Measurements from ENCODE around the gene MARK2. TPM values are rescaled to one million over a fixed set of nuclear protein-coding genes. Genes with fewer than 3 reads are reported as not detected.
A peak's percentile ranks its signal among the peaks of the same experiment; 100 is the strongest.

Gene MARK2
- total RNA-seq, 2 donors from 2014 or later: 33.5 to 37.5 TPM

GRCh38 chr11:63914896-63915691 lies 76.2 kb downstream of the MARK2 start:
- intact Hi-C loops (cut with DNase I): no loop called here
- DNase-seq: no peak
- ATAC-seq: no peak

DNA sequence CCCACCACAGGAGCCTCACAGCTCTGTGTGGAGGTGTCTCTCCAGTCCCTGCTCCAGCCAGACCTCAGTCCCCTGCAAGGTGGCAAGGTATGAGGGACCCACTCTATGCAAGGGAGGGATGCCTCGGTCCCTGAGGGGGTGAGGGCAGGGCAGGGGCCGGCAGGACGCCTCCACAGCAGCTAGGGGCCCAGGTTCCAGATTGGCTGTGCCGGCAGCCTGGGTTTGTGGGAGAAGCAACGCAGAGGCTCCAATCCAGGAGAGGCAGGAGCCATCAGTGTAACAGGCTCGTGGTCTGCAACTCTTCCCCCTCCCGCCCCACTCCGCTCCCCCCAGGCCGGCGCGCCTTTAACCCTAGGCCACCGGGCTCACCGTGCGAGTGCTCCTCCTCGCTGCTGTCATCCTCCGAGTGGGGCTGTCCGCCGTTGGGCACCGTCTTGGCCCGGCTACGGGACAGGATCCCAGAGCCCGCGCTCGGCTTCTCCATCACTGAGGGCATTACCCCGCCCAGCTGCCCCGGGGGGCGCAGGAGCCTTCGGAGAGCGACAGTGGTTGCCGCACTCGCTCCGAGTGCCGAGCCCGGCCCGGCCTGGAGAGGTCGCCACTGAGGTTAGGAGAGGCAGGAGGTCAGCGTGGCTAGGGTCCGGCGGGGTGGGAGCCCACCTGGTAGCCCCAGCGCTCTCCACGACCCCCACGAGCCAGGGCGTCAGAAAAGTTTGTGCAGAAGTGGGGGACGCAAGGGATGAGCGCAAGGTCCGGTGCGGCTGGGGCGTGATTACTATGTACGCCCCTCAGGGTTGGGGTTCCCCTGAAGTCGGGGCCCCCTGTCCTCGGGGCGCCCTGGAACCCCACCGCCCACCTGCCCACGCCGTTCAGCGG lies 77.3 kb downstream of the MARK2 start:
- DNase-seq (peak; percentile 55), ATAC-seq (no peak)
- intact Hi-C loops (cut with DNase I): no loop called here

- DNase-seq (peak; percentile 86), ATAC-seq (peak; percentile 36 to 47)
- intact Hi-C loops (cut with DNase I): no loop called here
Observed at GRCh38 chr11:63916837-63917691, 78.2 kb downstream of the MARK2 start, which contains the start of gene RCOR2. Gene RCOR2, minus strand, starts transcription at chr11:63917164. Its CDS starts 708 bp downstream, at chr11:63916456.

DNA sequence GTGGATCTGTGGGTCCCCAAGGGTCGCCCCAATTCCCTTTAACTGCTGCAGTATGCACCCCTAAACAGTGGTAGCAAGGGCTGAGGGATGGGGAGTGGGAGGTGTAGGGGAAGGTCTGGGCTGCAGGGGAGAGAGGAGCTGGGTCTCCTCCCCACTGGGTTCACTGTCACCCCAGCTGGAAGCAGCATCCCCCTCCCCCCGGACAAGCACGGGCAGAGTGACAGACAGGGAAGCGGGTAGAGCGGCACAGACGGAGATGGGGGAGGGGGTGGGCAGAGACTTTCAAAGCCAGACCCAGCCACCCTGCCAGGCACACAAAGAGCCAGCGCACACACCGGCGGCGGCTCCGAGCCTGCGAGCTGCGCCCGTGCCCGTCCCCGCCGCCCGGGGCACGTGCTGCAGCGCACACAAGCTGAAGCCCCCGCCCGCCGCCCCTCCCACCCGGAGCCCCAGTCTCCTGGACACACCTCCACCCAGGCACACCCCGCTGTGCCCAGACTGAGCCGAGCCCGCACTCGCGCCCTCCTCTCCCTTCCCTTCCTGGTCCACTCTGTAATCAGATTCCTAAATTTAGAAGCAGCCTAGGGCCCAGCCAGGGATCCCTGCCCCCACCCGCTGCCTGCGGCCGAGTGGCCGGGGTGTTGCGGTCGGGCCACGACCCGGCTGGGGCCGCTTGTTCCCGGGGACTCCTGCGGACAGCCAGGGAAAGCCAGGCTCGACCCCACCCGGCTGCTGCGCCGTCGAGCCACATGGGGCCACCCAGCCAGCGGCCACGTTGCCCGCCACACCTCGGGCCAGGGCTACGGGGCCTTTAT lies 79.0 kb downstream of the MARK2 start:
- DNase-seq: peak; percentile 74
- ATAC-seq: peak; percentile 56 to 59
- intact Hi-C loops (cut with DNase I): no loop called here

DNA sequence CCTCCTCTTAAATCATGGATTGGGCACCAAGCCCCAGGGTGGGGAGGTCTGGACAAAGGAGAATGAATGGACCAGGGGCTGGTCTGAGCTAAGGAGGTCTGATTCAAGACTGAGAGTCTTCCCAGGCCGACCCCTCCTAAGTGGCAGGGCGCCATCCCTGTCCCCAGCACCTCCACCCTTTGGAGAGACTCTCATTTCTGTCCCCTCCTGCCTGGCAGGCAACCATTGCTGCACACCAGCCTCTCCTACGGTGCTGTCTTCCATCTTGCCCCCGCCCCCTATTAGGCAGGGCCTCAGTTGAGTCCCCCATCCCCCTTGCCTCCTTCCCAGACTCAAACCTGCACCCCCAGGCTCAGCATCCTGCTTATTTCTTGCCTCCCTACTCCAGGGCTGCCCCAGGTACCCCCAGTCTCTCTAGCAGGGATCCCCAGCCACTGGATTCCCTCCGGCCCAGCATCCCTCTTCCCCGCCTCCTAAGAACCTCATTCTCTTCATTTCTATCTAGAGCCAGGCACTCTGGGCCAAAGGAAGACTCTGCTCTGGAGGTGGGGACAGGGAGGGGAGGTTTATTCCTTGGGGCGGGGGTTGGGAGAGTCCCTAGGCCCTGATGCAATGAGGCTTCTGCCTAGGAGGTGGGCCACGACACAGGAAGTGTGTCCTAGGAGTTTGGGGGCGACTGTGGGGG lies 79.7 kb downstream of the MARK2 start:
- intact Hi-C loops (cut with DNase I): no loop called here

GRCh38 chr11:63919267-63920125 lies 80.6 kb downstream of the MARK2 start:
- DNase-seq (peak; percentile 64), ATAC-seq (peak; percentile 8 to 33)
- intact Hi-C loops (cut with DNase I): loop anchor here in 1 of 2 donors (5.0 kb wide), 1 partner anchor 407 kb away; no protein-coding TSS in a partner anchor

More for the DNA sequence above, 79.7 kb downstream of the MARK2 start:
- ATAC-seq: no peak
- DNase-seq: no peak

- ATAC-seq (peak; percentile 71 to 75), DNase-seq (peak; percentile 87)
- intact Hi-C loops (cut with DNase I): loop anchor here in 1 of 2 donors (5.0 kb wide), 1 partner anchor 408 kb away; no protein-coding TSS in a partner anchor
Observed at GRCh38 chr11:63920126-63920938, 81.4 kb downstream of the MARK2 start.

DNA sequence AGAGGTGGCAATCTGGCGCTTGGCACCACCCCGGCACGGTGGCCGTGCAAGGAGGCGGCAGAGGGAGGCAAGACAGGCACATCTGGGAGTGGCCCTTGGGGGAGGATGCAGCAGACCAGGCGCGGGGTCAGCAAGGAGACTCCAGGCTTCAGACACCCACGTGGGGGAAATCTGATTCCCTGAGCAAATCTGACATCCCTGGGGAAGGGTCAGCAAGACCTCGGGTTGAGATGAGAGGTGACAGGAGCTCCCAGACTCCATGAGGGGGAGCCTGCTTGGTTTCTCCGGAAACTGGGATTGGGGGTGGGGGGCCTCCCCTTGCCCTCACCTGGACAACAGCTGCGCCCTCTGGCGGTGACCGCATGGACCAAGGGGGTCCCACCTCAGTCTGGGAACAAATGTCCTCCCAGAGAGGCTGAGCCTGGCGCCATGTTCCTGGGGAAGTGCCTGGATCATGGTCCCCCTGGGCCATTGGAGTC lies 82.1 kb downstream of the MARK2 start:
- ATAC-seq (no peak), DNase-seq (no peak)
- intact Hi-C loops (cut with DNase I): loop anchor here in 1 of 2 donors (5.0 kb wide), 1 partner anchor 409 kb away; no protein-coding TSS in a partner anchor

DNA sequence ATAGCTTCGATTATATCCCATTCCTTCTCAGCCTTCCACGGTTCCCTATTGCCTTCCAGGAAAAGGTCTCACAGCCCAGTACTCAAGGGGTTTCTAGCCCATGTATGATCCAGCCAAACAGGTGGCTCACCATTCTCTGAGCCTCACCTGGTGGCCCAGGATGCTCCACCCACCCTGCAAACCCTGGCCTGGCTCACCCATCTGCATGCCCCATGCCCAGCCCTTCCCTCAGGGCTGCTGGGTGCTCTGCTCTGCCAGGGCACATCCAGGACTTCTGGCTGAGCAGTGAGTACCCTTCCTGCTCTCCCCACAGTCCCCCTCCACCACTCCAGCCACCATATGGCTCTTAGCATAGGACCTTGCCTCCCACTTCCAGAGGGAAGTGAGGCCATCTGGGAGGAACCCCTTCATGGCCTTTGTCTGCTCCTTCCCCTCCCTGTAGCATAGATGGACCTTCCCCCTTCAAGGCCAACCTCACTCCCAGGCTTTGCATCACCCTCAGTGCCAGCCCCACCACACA lies 83.8 kb downstream of the MARK2 start:
- intact Hi-C loops (cut with DNase I): loop anchor here in 1 of 2 donors (5.0 kb wide), 1 partner anchor 410 kb away; no protein-coding TSS in a partner anchor
- ATAC-seq: no peak
- DNase-seq: no peak

DNA sequence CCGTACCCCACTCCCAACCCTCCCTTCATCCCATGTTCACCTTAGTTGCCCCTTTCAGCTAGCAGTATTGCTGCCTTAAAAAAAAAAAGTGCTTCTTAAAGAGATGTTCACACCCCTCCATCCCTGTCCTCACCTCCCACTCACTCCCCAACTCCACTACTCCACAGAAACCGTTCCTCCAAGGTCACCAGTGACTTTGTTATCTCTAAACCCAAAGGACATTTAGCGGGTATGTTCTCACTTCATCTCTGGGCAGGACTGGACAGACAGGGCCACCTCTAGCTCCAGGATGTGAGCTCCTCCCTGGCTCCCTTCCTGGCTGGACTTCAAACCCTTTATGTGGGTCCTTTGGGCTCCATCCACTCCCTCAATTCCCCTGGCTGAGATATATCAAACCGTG lies 84.4 kb downstream of the MARK2 start:
- intact Hi-C loops (cut with DNase I): loop anchor here in 1 of 2 donors (5.0 kb wide), 1 partner anchor 411 kb away; no protein-coding TSS in a partner anchor
- no peak for ATAC-seq
- no peak for DNase-seq

DNA sequence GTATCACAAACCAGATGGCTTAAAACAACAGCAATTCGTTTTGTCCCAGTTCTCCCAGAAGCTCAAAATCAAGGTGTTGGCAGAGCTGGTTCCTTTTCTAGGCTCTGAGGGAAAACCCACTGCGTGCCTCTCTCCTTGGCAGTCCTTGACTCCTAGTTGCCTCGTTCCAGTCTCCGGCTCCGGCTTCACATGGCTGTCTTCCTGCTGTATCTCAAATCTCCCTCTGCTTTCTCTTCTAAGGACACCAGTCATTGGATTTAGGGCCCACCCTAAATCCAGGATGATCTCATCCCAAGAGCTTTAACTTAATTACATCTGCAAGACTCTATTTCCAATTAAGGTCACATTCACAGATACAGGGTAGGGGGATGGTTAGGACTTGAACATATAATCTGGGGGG lies 90.7 kb downstream of the MARK2 start:
- ATAC-seq: no peak
- intact Hi-C loops (cut with DNase I): no loop called here

GRCh38 chr11:63931045-63931444 lies 92.1 kb downstream of the MARK2 start:
- ATAC-seq: no peak
- DNase-seq: no peak
- intact Hi-C loops (cut with DNase I): no loop called here

More for the DNA sequence above, 90.7 kb downstream of the MARK2 start:
- no peak for DNase-seq

DNA sequence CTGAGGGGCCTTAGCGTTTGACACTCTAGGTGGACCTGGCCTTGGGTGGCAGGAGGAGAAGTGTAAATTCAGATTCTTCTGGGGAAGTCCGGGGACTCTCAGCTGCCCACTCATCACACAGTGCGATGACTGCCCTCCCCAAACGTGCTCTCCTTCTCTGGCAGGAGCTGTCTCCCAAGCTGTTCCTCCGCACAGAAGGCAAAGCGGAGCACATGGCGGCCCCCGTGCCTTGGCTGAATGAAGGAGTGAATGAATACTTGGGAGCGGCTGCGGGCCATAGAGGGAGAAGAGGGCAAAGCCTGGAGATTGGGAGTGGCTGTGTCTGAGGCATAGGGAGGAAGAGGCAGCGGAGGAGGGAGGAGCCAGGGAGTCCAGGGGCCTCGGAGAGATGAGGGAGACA lies 93.0 kb downstream of the MARK2 start:
- DNase-seq: no peak
- intact Hi-C loops (cut with DNase I): no loop called here

GRCh38 chr11:63933459-63933858 lies 94.5 kb downstream of the MARK2 start:
- ATAC-seq (peak in 1 of 2 donors; percentile 43), DNase-seq (no peak)
- intact Hi-C loops (cut with DNase I): no loop called here

More for the DNA sequence above, 93.0 kb downstream of the MARK2 start:
- ATAC-seq: no peak
